A673 (cell line): Measurements from ENCODE around the gene SPPL3. TPM values are rescaled to one million over a fixed set of nuclear protein-coding genes. Genes with fewer than 3 reads are reported as not detected.

Source experiments
- BruUV-seq: library from RNA; stranded (reverse); fragments of 400-500 nt; replicated peaks from 2 replicates; lab custom pipeline; 2021; lab: Mats Ljungman, UMichigan
- CTCF ChIA-PET: fragments of 300-600 bp; sonication (Branson Sonifier 250); formaldehyde crosslinking; loops from one replicate; lab custom pipeline; 2022; ENCODE audit warnings: antibody characterized with exemption; lab: Charles Lee
- POLR2A ChIA-PET: fragments of 300-600 bp; sonication (Branson Sonifier 250); formaldehyde crosslinking; loops from one replicate; lab custom pipeline; 2022; ENCODE audit warnings: antibody characterized with exemption; ENCODE audit not compliant: low non-redundant PET; lab: Charles Lee
- DNase-seq: peaks from one replicate; pipeline ENCODE4 v3.0.0-alpha.2; 2015; ENCODE audit warnings: low spot score
- H3K27ac ChIP-seq: fragments of 200-600 bp; sonication (generic); 2 replicates; pipeline ENCODE4 v1.5.1; 2016; ENCODE audit warnings: mixed run types, low read depth, mild to moderate bottlenecking, mixed read lengths, antibody characterized with exemption, low read length; ENCODE audit not compliant: poor library complexity, severe bottlenecking
- H3K27me3 ChIP-seq: fragments of 200-600 bp; sonication (generic); replicated peaks from 2 replicates; pipeline ENCODE4 v1.6.1; 2017; ENCODE audit warnings: mixed run types, low read depth, mild to moderate bottlenecking, mixed read lengths, antibody characterized with exemption, low read length; ENCODE audit not compliant: insufficient read depth, poor library complexity
- H3K36me3 ChIP-seq: fragments of 200-600 bp; sonication (generic); 2 replicates; pipeline ENCODE4 v1.6.1; 2016; ENCODE audit warnings: mixed run types, mild to moderate bottlenecking, mixed read lengths, antibody characterized with exemption, low read length; ENCODE audit not compliant: insufficient read depth, poor library complexity, severe bottlenecking
- H3K4me1 ChIP-seq: fragments of 200-600 bp; sonication (generic); 2 replicates; pipeline ENCODE4 v1.6.1; 2017; ENCODE audit warnings: mixed run types, mild to moderate bottlenecking, mixed read lengths, antibody characterized with exemption, low read length; ENCODE audit not compliant: insufficient read depth, poor library complexity, severe bottlenecking
- H3K4me3 ChIP-seq: fragments of 200-600 bp; sonication (generic); 2 replicates; pipeline ENCODE4 v1.5.1; 2016; ENCODE audit warnings: low read depth, mixed run types, mild to moderate bottlenecking, mixed read lengths, low read length; ENCODE audit not compliant: poor library complexity, severe bottlenecking
- H3K9me3 ChIP-seq: fragments of 200-600 bp; sonication (generic); 2 replicates; pipeline ENCODE4 v1.6.1; 2016; ENCODE audit warnings: mixed run types, low read depth, mild to moderate bottlenecking, mixed read lengths, antibody characterized with exemption, low read length; ENCODE audit not compliant: poor library complexity, severe bottlenecking
- EZH2 ChIP-seq: fragments of 200-600 bp; sonication (generic); IDR thresholded peaks from 2 replicates; pipeline ENCODE4 v1.6.1; 2017; ENCODE audit warnings: borderline replicate concordance, low read depth, mild to moderate bottlenecking, mixed read lengths, antibody characterized with exemption, low read length; ENCODE audit not compliant: poor library complexity, severe bottlenecking
- intact Hi-C: fragments of 100-400 bp; cut with micrococcal nuclease; formaldehyde crosslinking; loops from one replicate; pipeline ENCODE4 v1.10.0; 2022; ENCODE audit not compliant: unreplicated experiment
- total RNA-seq: library from RNA; stranded (reverse); gene quantifications from 2 replicates; pipeline ENCODE4 v1.2.3, GENCODE V29; 2021
- TF ChIP-seq, protein P1 (sequence below): fragments of 300-800, 200-600 bp; sonication (generic); conservative IDR thresholded peaks from 2 replicates; pipeline ENCODE4 v1.5.1; 2017; ENCODE audit warnings: low read depth, mild to moderate bottlenecking, antibody characterized with exemption, low read length, moderate library complexity, mixed read lengths

The SPPL3 gene
- total RNA-seq, 1 experiment from 2014 or later = 46.9 TPM

DNA sequence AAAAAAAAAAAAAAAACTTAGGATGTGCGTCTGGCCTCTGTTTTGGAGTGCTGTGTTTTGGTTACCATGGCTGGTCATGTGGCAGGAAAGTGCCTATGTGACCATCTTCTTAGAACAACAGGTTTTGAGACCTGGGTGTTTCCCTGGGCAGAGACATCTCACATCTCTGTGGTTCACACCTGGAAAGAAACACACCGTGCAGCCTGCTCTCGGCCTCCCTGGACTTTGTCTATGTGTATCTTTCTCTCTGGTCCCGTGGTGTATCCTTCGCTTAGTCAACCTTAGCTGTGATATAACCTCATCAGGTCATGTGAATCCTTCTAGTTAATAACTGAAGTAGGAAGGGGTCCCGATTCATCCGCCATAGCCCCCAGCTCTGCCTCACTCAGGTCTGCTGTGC is 155.9 kb downstream of the SPPL3 start:
- CTCF ChIA-PET = no interaction called here
- Histone ChIP-seq H3K9me3 (no peaks in the 10 kb centered on the region), H3K27ac (no peak overlapping the region), H3K4me3 (no peak overlapping the region), H3K36me3 (no peaks in the 10 kb centered on the region), H3K27me3 (no peaks in the 10 kb centered on the region), H3K4me1 (no peaks in the 10 kb centered on the region)
- TF ChIP-seq EZH2 = no peak
- TF ChIP-seq, protein P1, sequence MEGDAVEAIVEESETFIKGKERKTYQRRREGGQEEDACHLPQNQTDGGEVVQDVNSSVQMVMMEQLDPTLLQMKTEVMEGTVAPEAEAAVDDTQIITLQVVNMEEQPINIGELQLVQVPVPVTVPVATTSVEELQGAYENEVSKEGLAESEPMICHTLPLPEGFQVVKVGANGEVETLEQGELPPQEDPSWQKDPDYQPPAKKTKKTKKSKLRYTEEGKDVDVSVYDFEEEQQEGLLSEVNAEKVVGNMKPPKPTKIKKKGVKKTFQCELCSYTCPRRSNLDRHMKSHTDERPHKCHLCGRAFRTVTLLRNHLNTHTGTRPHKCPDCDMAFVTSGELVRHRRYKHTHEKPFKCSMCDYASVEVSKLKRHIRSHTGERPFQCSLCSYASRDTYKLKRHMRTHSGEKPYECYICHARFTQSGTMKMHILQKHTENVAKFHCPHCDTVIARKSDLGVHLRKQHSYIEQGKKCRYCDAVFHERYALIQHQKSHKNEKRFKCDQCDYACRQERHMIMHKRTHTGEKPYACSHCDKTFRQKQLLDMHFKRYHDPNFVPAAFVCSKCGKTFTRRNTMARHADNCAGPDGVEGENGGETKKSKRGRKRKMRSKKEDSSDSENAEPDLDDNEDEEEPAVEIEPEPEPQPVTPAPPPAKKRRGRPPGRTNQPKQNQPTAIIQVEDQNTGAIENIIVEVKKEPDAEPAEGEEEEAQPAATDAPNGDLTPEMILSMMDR = no peak
- no peak for DNase-seq
- POLR2A ChIA-PET = no interaction called here
- intact Hi-C loops = no loop called here
- BruUV-seq = no TSS peak

DNA sequence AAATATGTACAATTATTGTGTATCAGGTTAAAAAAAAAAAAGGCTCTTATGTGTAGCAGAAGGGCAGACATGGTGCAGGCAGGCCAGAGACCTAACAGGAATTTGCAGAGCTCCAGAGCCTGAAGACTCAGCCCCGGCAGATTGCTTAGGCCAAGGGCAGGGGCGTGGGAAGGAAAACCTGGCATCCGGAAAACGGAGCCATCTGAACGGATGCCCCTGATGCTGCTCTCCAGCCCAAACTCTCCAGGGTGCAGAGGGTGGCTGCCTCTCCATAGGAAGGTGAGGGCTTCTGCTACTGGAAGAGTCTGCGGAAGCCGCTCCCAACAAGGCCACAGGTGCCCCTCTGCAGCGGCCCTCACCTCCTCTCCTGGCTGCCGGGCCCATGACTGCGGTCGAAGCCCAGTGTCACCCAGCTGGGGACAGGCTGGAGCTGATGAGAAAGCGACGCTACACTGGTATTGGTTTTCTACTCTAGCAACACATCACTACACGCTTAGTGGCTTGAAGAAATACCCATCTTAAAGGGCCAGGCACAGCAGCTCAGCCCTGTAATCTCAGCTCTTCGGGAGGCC is 159.2 kb downstream of the SPPL3 start:
- Histone ChIP-seq H3K9me3 (no peaks in the 10 kb centered on the region), H3K36me3 (no peaks in the 10 kb centered on the region), H3K27ac (no peak overlapping the region), H3K4me1 (no peaks in the 10 kb centered on the region), H3K4me3 (no peak overlapping the region), H3K27me3 (no peaks in the 10 kb centered on the region)
- intact Hi-C loops = no loop called here
- no peak for DNase-seq
- POLR2A ChIA-PET = no interaction called here
- BruUV-seq = no TSS peak
- CTCF ChIA-PET = interaction anchor here (0.6 kb wide), 1 partner anchor 68 kb away, joined by 8 read pairs; no protein-coding TSS in a partner anchor
- TF ChIP-seq EZH2 = no peak
- TF ChIP-seq, protein P1 = no peak

- Histone ChIP-seq H3K27me3 (no peaks in the 10 kb centered on the region), H3K27ac (no peak overlapping the region), H3K4me1 (no peaks in the 10 kb centered on the region), H3K9me3 (no peaks in the 10 kb centered on the region), H3K4me3 (no peak overlapping the region), H3K36me3 (no peaks in the 10 kb centered on the region)
- POLR2A ChIA-PET = no interaction called here
- DNase-seq = no peak
- intact Hi-C loops = no loop called here
- CTCF ChIA-PET = no interaction called here
- BruUV-seq = no TSS peak
- TF ChIP-seq EZH2 = no peak
- TF ChIP-seq, protein P1 = no peak
Observed at GRCh38 chr12:120741476-120742421, 162.4 kb downstream of the SPPL3 start.
